A673 (cell line): ENCODE data around the gene HEXIM1.

Experiments used
- CTCF ChIP-seq: fragments of 300-800, 200-600 bp; sonication (generic); conservative IDR thresholded peaks from 2 replicates; pipeline ENCODE4 v1.5.1; 2017; ENCODE audit warnings: low read depth, mild to moderate bottlenecking, antibody characterized with exemption, low read length, moderate library complexity, mixed read lengths
- EZH2 ChIP-seq: fragments of 200-600 bp; sonication (generic); IDR thresholded peaks from 2 replicates; pipeline ENCODE4 v1.6.1; 2017; ENCODE audit warnings: borderline replicate concordance, low read depth, mild to moderate bottlenecking, mixed read lengths, antibody characterized with exemption, low read length; ENCODE audit not compliant: poor library complexity, severe bottlenecking

- TF ChIP-seq CTCF (no peak), EZH2 (no peak)
Observed at GRCh38 chr17:45101883-45102811, 46.1 kb upstream of the HEXIM1 start.
